Adrenal gland (tissue), 12 donors: ENCODE results near the gene SIX6. TPM values are rescaled to one million over a fixed set of nuclear protein-coding genes. Genes with fewer than 3 reads are reported as not detected.

Experiments
- DNase-seq, 7 donors: peaks; one replicate each; pipeline ENCODE4 v3.0.0-alpha.2; 2019 to 2020
- H3K27ac ChIP-seq, 5 donors: fragments of 200-600 bp; sonication (generic) in 4 of 5; 1 replicate in 3 of 5; 2 replicates in 2 of 5; pipeline versions ENCODE4 v1.5.1 to v1.8.0; 2016 to 2020; ENCODE audit warnings: mild to moderate bottlenecking in 1 of 5
- H3K27me3 ChIP-seq: fragments of 200-600 bp; 2 replicates; pipeline ENCODE4 v1.8.0; 2021
- H3K36me3 ChIP-seq, 2 donors: fragments of 200-600 bp; replicated peaks in 1 of 2; 1 replicate in 1 of 2; 2 replicates in 1 of 2; pipeline versions ENCODE4 v1.5.1 to v1.8.0; 2018 to 2022
- H3K4me1 ChIP-seq, 2 donors: fragments of 200-600 bp; replicated peaks in 1 of 2; 1 replicate in 1 of 2; 2 replicates in 1 of 2; pipeline versions ENCODE4 v1.5.1 to v1.8.0; 2018 to 2021
- H3K4me3 ChIP-seq, 4 donors: fragments of 200-600 bp; sonication (generic) in 3 of 4; one replicate each; pipeline ENCODE4 v1.5.1; 2016 to 2018
- H3K9me3 ChIP-seq, 3 donors: fragments of 200-600 bp; sonication (generic) in 1 of 3; replicated peaks in 1 of 3; 1 replicate in 2 of 3; 2 replicates in 1 of 3; pipeline versions ENCODE4 v1.5.1 to v1.8.0; 2016 to 2021
- POLR2A ChIP-seq, 2 donors: fragments of 450-650 bp; IDR thresholded peaks; one replicate each; pipeline ENCODE4 v1.6.1; 2017; ENCODE audit warnings: antibody characterized with exemption in 2 of 2, mild to moderate bottlenecking in 2 of 2, moderate library complexity in 1 of 2
- WGBS, 4 donors: extraction: QIAGEN DNeasy Blood & Tissue Kit in 2 of 4; methylation state at CpG; one replicate each; pipeline versions ENCODE4 v1.1.5 to v1.1.7; 2013 to 2017; 5-methylcytosine and 5-hydroxymethylcytosine counted together
- intact Hi-C, 2 donors: fragments of 100-400 bp; cut with DNase I; formaldehyde crosslinking; loops; one replicate each; pipeline versions ENCODE4 v1.14.1 to v1.15.0; 2022 to 2023
- polyA plus RNA-seq, 3 donors: library from polyadenylated mRNA; stranded (reverse); fragments of 200-250 nt in 2 of 3; fragments of 350-450 nt in 1 of 3; fragmentation: Illumina TruSeq in 1 of 3; extraction: RNeasy Lipid Tissue Mini Kit (QIAGEN cat#74804) in 1 of 3; gene quantifications; one replicate each; pipeline ENCODE4 v1.2.3, GENCODE V29; 2013 to 2014
- small RNA-seq, 2 donors: library from RNA; depleted of rRNA; stranded (forward); fragments of <200 nt; gene quantifications; one replicate each; pipeline ENCODE3, GENCODE V24; 2016
- total RNA-seq, 9 donors: library from RNA; depleted of rRNA in 4 of 9; stranded (reverse); fragments of >200 nt in 4 of 9; fragments of 120-200 nt in 1 of 9; fragmentation: NEBNext Ultra II Directional in 1 of 9; extraction: Animal tissue kit (Norgen Biotek cat#: 25700) in 1 of 9; gene quantifications; one replicate each; pipeline versions ENCODE4 v1.1.0 to v1.2.4, GENCODE V29; 2013 to 2023
- TF ChIP-seq, protein P1 (sequence below), 6 experiments: fragments of 450-650 bp in 4 of 6; fragments of 200-600 bp in 2 of 6; sonication (generic) in 1 of 6; IDR thresholded peaks; 1 replicate in 5 of 6; 2 replicates in 1 of 6; pipeline versions ENCODE4 v1.5.1 to v1.8.0; 2016 to 2021; ENCODE audit warnings: antibody characterized with exemption in 6 of 6, mild to moderate bottlenecking in 2 of 6, moderate library complexity in 1 of 6
- donor health status: healthy with polysubstance abuse.
- donor health status: Bipolar disorder and iron deficiency.
- donor health status: DM: yes; HTN: yes; CAD: no.
- donor health status: DM: no; HTN: no; CAD: no.
- donor health status: DM: no; HTN: no; CAD: no.
- donor health status: DM: yes; HTN: yes; CAD: no.

Gene SIX6
- total and polyA plus RNA-seq, 12 donors = 0.08 TPM; not detected in 11

- H3K36me3 ChIP-seq = no peaks in the 10 kb centered on the region
- H3K4me1 ChIP-seq = no peaks in the 10 kb centered on the region
- no peak overlapping the region for H3K4me3 ChIP-seq
- intact Hi-C loops = no loop called here
- TF ChIP-seq POLR2A (IDR thresholded peaks at IDR 0.05) = no peak
- TF ChIP-seq, protein P1, sequence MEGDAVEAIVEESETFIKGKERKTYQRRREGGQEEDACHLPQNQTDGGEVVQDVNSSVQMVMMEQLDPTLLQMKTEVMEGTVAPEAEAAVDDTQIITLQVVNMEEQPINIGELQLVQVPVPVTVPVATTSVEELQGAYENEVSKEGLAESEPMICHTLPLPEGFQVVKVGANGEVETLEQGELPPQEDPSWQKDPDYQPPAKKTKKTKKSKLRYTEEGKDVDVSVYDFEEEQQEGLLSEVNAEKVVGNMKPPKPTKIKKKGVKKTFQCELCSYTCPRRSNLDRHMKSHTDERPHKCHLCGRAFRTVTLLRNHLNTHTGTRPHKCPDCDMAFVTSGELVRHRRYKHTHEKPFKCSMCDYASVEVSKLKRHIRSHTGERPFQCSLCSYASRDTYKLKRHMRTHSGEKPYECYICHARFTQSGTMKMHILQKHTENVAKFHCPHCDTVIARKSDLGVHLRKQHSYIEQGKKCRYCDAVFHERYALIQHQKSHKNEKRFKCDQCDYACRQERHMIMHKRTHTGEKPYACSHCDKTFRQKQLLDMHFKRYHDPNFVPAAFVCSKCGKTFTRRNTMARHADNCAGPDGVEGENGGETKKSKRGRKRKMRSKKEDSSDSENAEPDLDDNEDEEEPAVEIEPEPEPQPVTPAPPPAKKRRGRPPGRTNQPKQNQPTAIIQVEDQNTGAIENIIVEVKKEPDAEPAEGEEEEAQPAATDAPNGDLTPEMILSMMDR (IDR thresholded peaks at IDR 0.05) = no peak
- no peak for DNase-seq
- no peaks in the 10 kb centered on the region for H3K27me3 ChIP-seq
- no peak overlapping the region for H3K27ac ChIP-seq
- no peaks in the 10 kb centered on the region for H3K9me3 ChIP-seq
These were observed 28.7 kb downstream of the SIX6 start for GRCh38 chr14:60537663-60538062.

DNA sequence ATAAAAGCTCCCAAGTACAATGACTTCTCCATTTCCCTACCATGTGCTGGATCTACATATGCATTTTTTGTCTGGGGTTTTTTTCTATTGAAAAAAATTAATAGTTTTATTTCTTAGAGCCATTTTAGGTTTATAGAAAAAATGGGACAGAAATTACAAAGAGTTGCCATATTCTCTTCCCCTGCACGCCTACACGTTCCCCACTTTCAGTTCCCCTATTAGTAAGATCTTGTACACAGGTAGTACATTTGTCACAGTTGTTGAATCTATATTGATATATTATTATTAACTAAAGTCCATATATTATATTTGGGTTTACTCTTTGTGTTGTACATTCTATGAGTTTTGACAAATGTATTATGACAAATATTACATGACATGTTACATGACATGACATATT is 35.7 kb downstream of the SIX6 start:
- intact Hi-C loops = no loop called here
- no peak for TF ChIP-seq POLR2A (IDR thresholded peaks at IDR 0.05)
- TF ChIP-seq, protein P1 (IDR thresholded peaks at IDR 0.05) = no peak
- Histone ChIP-seq H3K4me1 (no peaks in the 10 kb centered on the region), H3K36me3 (no peaks in the 10 kb centered on the region), H3K4me3 (no peak overlapping the region), H3K9me3 (no peaks in the 10 kb centered on the region), H3K27me3 (no peaks in the 10 kb centered on the region), H3K27ac (no peak overlapping the region)
- DNase-seq = no peak
- WGBS, 4 donors = 67 to 81% (median 73%) methylated on average over 2 of the region's 2 CpGs

- no peak for DNase-seq
- Histone ChIP-seq H3K9me3 (no peaks in the 10 kb centered on the region), H3K27ac (no peak overlapping the region), H3K27me3 (no peaks in the 10 kb centered on the region), H3K36me3 (no peaks in the 10 kb centered on the region), H3K4me3 (no peak overlapping the region), H3K4me1 (no peaks in the 10 kb centered on the region)
- 61 to 96% (median 79%) methylated on average over 1 of the region's 1 CpG for WGBS, 4 donors
- TF ChIP-seq POLR2A (IDR thresholded peaks at IDR 0.05) = no peak
- TF ChIP-seq, protein P1 (IDR thresholded peaks at IDR 0.05) = no peak
- intact Hi-C loops = no loop called here
These were observed 44.9 kb downstream of the SIX6 start for GRCh38 chr14:60553808-60554207.

DNA sequence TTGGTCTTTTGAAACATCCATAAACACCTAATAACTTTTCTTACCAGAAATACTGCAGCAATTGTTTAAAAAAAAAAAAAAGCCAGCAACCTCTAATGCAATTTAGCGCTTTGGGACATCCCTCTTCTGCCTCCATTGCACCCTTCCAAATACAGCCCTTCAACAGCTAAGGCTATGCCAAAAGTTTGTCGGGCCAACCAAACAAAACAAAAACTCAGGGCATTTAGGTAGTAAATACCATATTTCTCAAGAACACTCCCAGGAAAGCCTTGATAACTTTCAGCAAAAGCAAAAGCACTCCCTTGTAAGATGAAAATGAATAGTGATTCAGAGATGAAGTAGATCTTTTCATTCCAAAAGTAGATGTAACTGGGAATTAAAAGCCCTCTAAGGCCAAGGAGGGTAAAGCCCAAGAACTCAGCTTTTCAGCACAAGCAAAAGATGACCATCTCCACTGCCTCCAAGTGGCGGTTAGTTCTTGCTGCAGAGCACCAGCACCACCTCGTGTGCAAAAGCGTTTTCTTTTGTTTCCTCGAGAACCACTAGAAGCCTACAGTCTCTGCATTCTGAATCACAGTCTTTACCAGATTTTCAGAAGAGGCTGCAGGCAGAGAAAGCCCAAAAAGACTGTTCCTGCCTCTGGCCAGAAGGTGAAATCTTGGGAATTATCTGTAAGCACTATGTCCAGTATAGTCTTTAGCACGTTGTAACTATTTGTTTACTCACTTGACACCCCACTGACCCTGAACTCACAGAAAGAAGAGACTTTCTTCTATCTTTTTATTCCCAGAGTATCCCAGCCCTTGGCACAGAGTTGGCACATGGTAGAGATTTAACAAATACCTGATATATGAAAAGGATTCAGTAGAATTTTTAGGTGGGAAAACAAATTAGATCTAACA is 53.1 kb downstream of the SIX6 start:
- Histone ChIP-seq H3K27me3 (no peaks in the 10 kb centered on the region), H3K4me1 (no peaks in the 10 kb centered on the region)
- WGBS, 4 donors = 31 to 43% (median 40%) methylated on average over 7 of the region's 7 CpGs

More for the DNA sequence above, 53.1 kb downstream of the SIX6 start:
- Histone ChIP-seq H3K27ac (no peak overlapping the region), H3K9me3 (no peaks in the 10 kb centered on the region), H3K4me3 (no peak overlapping the region), H3K36me3 (no peaks in the 10 kb centered on the region)
- TF ChIP-seq, protein P1 (IDR thresholded peaks at IDR 0.05) = peak; percentile 9 to 54 (median 38)
- no peak for TF ChIP-seq POLR2A (IDR thresholded peaks at IDR 0.05)
- intact Hi-C loops = loop anchor here in 1 of 2 donors (5.0 kb wide), 1 partner anchor 215 kb away; no protein-coding TSS in a partner anchor
- DNase-seq = peak; percentile 20 to 65 (median 29)

Small RNA genes lying within 50 kb of the gene (small RNA-seq; reads per million reads assigned to genes)
- gene AL049874.4 = 0 reads per million in 2 donors

Other genes starting within 250 kb of the SIX6 start
- gene C14orf39, start 23.1 kb upstream of the SIX6 start, total RNA-seq = under 1 TPM in 2 of 9 donors, not detected in 7; 0.39 to 0.91 TPM
- gene C14orf39, start 23.1 kb upstream of the SIX6 start, polyA plus RNA-seq = under 1 TPM; 0.24 to 0.68 (median 0.40) TPM
- gene SIX1, start 140.3 kb downstream of the SIX6 start, total RNA-seq = under 1 TPM; 0.11 to 0.96 (median 0.61) TPM
- gene SIX1, start 140.3 kb downstream of the SIX6 start, polyA plus RNA-seq = under 1 TPM; 0.15 to 0.67 (median 0.24) TPM
- gene SIX4, start 215.2 kb downstream of the SIX6 start, total RNA-seq = 1 to 10 TPM in 8 of 9 donors, under 1 TPM in 1; 0.98 to 3.9 (median 3.1) TPM
- 1 to 10 TPM in 1 of 3 donors, under 1 TPM in 2; 0.40 to 1.5 (median 0.64) TPM for gene SIX4, start 215.2 kb downstream of the SIX6 start, polyA plus RNA-seq
- 10 to 100 TPM; 11.7 to 69.2 (median 31.4) TPM for gene MNAT1, start 225.6 kb downstream of the SIX6 start, total RNA-seq
- 10 to 100 TPM; 16.3 to 42.4 (median 17.5) TPM for gene MNAT1, start 225.6 kb downstream of the SIX6 start, polyA plus RNA-seq